H1 (cell line): ENCODE results near the gene TIGD2. TPM values are rescaled to one million over a fixed set of nuclear protein-coding genes. Genes with fewer than 3 reads are reported as not detected.

ENCODE experiments used
- CTCF ChIA-PET: fragments of 300-600 bp; sonication (Branson Sonifier 250); formaldehyde crosslinking; loops from one replicate; lab custom pipeline; 2021; ENCODE audit not compliant: partially characterized antibody; lab: Charles Lee
- POLR2A ChIA-PET: fragments of 300-600 bp; sonication (Branson Sonifier 250); formaldehyde crosslinking; loops from one replicate; lab custom pipeline; 2021; ENCODE audit warnings: inconsistent platforms; ENCODE audit not compliant: partially characterized antibody; lab: Charles Lee
- DNase-seq, 2 experiments: peaks; one replicate each; pipeline versions ENCODE4 v3.0.0 to v3.0.0-alpha.2; 2010 to 2022; ENCODE audit warnings: low spot score in 2 of 2, low read depth in 1 of 2, mixed read lengths in 1 of 2
- FAIRE-seq: peaks from 2 replicates; lab custom pipeline; 2011; peaks lifted over from hg19 to GRCh38; lab: Jason Lieb, UNC
- H2AFZ ChIP-seq: 2 replicates; pipeline ENCODE4 v1.8.1; 2012; ENCODE audit warnings: low read length, inconsistent platforms
- H2AK5ac ChIP-seq: 2 replicates; pipeline ENCODE4 v1.6.1; 2013; ENCODE audit warnings: low read depth, low read length
- H2BK120ac ChIP-seq: replicated peaks from 2 replicates; pipeline ENCODE3; 2013; ENCODE audit warnings: low read depth, low read length, inconsistent platforms
- H2BK12ac ChIP-seq: 2 replicates; pipeline ENCODE4 v1.6.1; 2013; ENCODE audit warnings: low read depth, low read length
- H2BK15ac ChIP-seq: 2 replicates; pipeline ENCODE4 v1.6.1; 2013; ENCODE audit warnings: low read length
- H2BK20ac ChIP-seq: 2 replicates; pipeline ENCODE4 v1.6.1; 2013; ENCODE audit warnings: low read length
- H2BK5ac ChIP-seq: 2 replicates; pipeline ENCODE4 v1.6.1; 2013; ENCODE audit warnings: low read depth, low read length
- H3K14ac ChIP-seq: 2 replicates; pipeline ENCODE4 v1.6.1; 2013; ENCODE audit warnings: inconsistent platforms; ENCODE audit not compliant: insufficient read length
- H3K18ac ChIP-seq: 2 replicates; pipeline ENCODE4 v1.6.1; 2013; ENCODE audit warnings: low read length; ENCODE audit errors: extremely low read depth
- H3K23ac ChIP-seq: 2 replicates; pipeline ENCODE4 v1.6.1; 2013; ENCODE audit warnings: inconsistent platforms; ENCODE audit not compliant: insufficient read length
- H3K23me2 ChIP-seq: 2 replicates; pipeline ENCODE4 v1.6.1; 2013; ENCODE audit warnings: low read depth, low read length
- H3K27ac ChIP-seq: 2 replicates; pipeline ENCODE4 v1.6.1; 2011; ENCODE audit warnings: low read depth, low read length, inconsistent platforms
- H3K27me3 ChIP-seq, 4 experiments: replicated peaks in 1 of 4; 1 replicate in 1 of 4; 2 replicates in 3 of 4; pipeline versions ENCODE4 v1.6.1 to v1.8.1; 2011 to 2013; ENCODE audit warnings: low read length in 3 of 4, mild to moderate bottlenecking in 3 of 4, inconsistent platforms in 2 of 4, mixed read lengths in 2 of 4, moderate library complexity in 1 of 4; ENCODE audit not compliant: control insufficient read depth in 3 of 4, insufficient read depth in 3 of 4; ENCODE audit errors: extremely low read depth in 1 of 4
- H3K36me3 ChIP-seq, 4 experiments: 2 replicates each; pipeline versions ENCODE4 v1.6.1 to v1.8.1; 2011 to 2013; ENCODE audit warnings: mild to moderate bottlenecking in 4 of 4, low read length in 3 of 4, moderate library complexity in 2 of 4, control low read depth in 1 of 4, inconsistent platforms in 1 of 4; ENCODE audit not compliant: insufficient read depth in 4 of 4, control insufficient read depth in 2 of 4
- H3K4ac ChIP-seq: replicated peaks from 2 replicates; pipeline ENCODE3; 2013; ENCODE audit warnings: low read length, low read depth, mixed read lengths, inconsistent platforms; ENCODE audit not compliant: insufficient read length
- H3K4me1 ChIP-seq, 4 experiments: replicated peaks in 1 of 4; 1 replicate in 1 of 4; 2 replicates in 3 of 4; pipeline versions ENCODE4 v1.6.1 to v1.8.1; 2011 to 2013; ENCODE audit warnings: low read length in 3 of 4, inconsistent platforms in 2 of 4, mixed read lengths in 1 of 4; ENCODE audit not compliant: insufficient read depth in 4 of 4, control insufficient read depth in 3 of 4
- H3K4me2 ChIP-seq, 2 experiments: 2 replicates each; pipeline versions ENCODE4 v1.6.1 to v1.8.1; 2011 to 2013; ENCODE audit warnings: low read depth in 2 of 2, low read length in 2 of 2, control low read depth in 1 of 2, inconsistent platforms in 1 of 2, mild to moderate bottlenecking in 1 of 2; ENCODE audit not compliant: insufficient read depth in 1 of 2
- H3K4me3 ChIP-seq, 4 experiments: fragments of 200-600, 300-600 bp in 1 of 4; sonication (generic), shearing (Covaris generic), sonication (Bioruptor Twin) in 1 of 4; 2 replicates each; pipeline versions ENCODE4 v1.5.1 to v1.8.1; 2011 to 2016; ENCODE audit warnings: low read length in 4 of 4, low read depth in 3 of 4, control low read depth in 2 of 4, inconsistent platforms in 2 of 4, mild to moderate bottlenecking in 2 of 4, mixed read lengths in 1 of 4, moderate library complexity in 1 of 4; ENCODE audit not compliant: insufficient read depth in 2 of 4; ENCODE audit errors: extremely low read depth in 1 of 4
- H3K56ac ChIP-seq: replicated peaks from 2 replicates; pipeline ENCODE3; 2013; ENCODE audit warnings: low read depth, mild to moderate bottlenecking, mixed read lengths, low read length, inconsistent platforms; ENCODE audit not compliant: insufficient read length
- H3K79me1 ChIP-seq: 2 replicates; pipeline ENCODE4 v1.6.1; 2013; ENCODE audit warnings: low read depth, low read length, control low read depth
- H3K79me2 ChIP-seq, 2 experiments: 2 replicates each; pipeline versions ENCODE4 v1.6.1 to v1.8.1; 2012 to 2013; ENCODE audit warnings: low read length in 2 of 2, mild to moderate bottlenecking in 2 of 2, inconsistent platforms in 1 of 2; ENCODE audit not compliant: insufficient read depth in 2 of 2, control insufficient read depth in 1 of 2
- H3K9ac ChIP-seq, 4 experiments: replicated peaks in 1 of 4; 1 replicate in 1 of 4; 2 replicates in 3 of 4; pipeline versions ENCODE4 v1.6.1 to v1.8.1; 2011 to 2013; ENCODE audit warnings: low read depth in 3 of 4, low read length in 3 of 4, control low read depth in 2 of 4, mild to moderate bottlenecking in 2 of 4, moderate library complexity in 2 of 4, inconsistent platforms in 1 of 4; ENCODE audit errors: extremely low read depth in 1 of 4
- H3K9me3 ChIP-seq, 2 experiments: 2 replicates each; pipeline versions ENCODE4 v1.6.1 to v1.8.1; 2012 to 2013; ENCODE audit warnings: mild to moderate bottlenecking in 2 of 2, moderate library complexity in 2 of 2, control low read depth in 1 of 2, inconsistent platforms in 1 of 2, low read depth in 1 of 2, low read length in 1 of 2, mixed read lengths in 1 of 2; ENCODE audit not compliant: insufficient read depth in 2 of 2
- H4K20me1 ChIP-seq, 2 experiments: replicated peaks in 1 of 2; 2 replicates each; pipeline versions ENCODE3 to v1.8.1; 2011 to 2013; ENCODE audit warnings: inconsistent platforms in 2 of 2, low read length in 2 of 2, mild to moderate bottlenecking in 1 of 2; ENCODE audit not compliant: insufficient read depth in 2 of 2, control insufficient read depth in 1 of 2
- H4K5ac ChIP-seq: 2 replicates; pipeline ENCODE4 v1.6.1; 2013; ENCODE audit warnings: low read length, low read depth, mixed read lengths, inconsistent platforms; ENCODE audit not compliant: insufficient read length
- H4K8ac ChIP-seq: 2 replicates; pipeline ENCODE4 v1.8.0; 2013; ENCODE audit warnings: mild to moderate bottlenecking, moderate library complexity, low read length, inconsistent platforms; ENCODE audit not compliant: insufficient read depth; ENCODE audit errors: extremely low read depth
- H4K91ac ChIP-seq: replicated peaks from 2 replicates; pipeline ENCODE3; 2013; ENCODE audit warnings: low read length, mixed read lengths, inconsistent platforms; ENCODE audit not compliant: insufficient read length
- ASH2L ChIP-seq: fragments of 200-600, 300-600 bp; sonication (generic); IDR thresholded peaks from one replicate; pipeline ENCODE4 v1.7.1; 2017; ENCODE audit warnings: low read length
- BACH1 ChIP-seq: IDR thresholded peaks from 2 replicates; pipeline ENCODE4 v1.6.1; 2012; ENCODE audit warnings: low read length, improper control_type of control experiment
- CBX8 ChIP-seq: fragments of 300-800, 300-1000 bp; sonication (generic); IDR thresholded peaks from 2 replicates; pipeline ENCODE4 v1.7.1; 2016; ENCODE audit warnings: low read depth, low read length, borderline replicate concordance
- GABPA ChIP-seq: IDR thresholded peaks from 2 replicates; pipeline ENCODE4 v1.6.1; 2011; ENCODE audit warnings: mild to moderate bottlenecking, low read length, moderate library complexity, borderline replicate concordance; ENCODE audit not compliant: insufficient read depth
- JUND ChIP-seq: IDR thresholded peaks from 2 replicates; pipeline ENCODE4 v1.6.1; 2011; ENCODE audit warnings: mild to moderate bottlenecking, improper control_type of control experiment, low read length
- NANOG ChIP-seq: IDR thresholded peaks from 2 replicates; pipeline ENCODE4 v1.6.1; 2011; ENCODE audit warnings: low read length, low read depth, mild to moderate bottlenecking, inconsistent platforms; ENCODE audit not compliant: insufficient read depth, poor library complexity, severe bottlenecking
- RXRA ChIP-seq: IDR thresholded peaks from 2 replicates; pipeline ENCODE4 v1.6.1; 2011; ENCODE audit warnings: low read depth, mild to moderate bottlenecking, low read length, moderate library complexity; ENCODE audit not compliant: insufficient read depth
- SP1 ChIP-seq: IDR thresholded peaks from 2 replicates; pipeline ENCODE4 v1.6.1; 2011; ENCODE audit warnings: low read depth, low read length
- SP2 ChIP-seq: IDR thresholded peaks from 2 replicates; pipeline ENCODE4 v1.6.1; 2012; ENCODE audit warnings: mild to moderate bottlenecking, low read length, inconsistent platforms
- TBP ChIP-seq: IDR thresholded peaks from 2 replicates; pipeline ENCODE4 v1.6.1; 2011; ENCODE audit warnings: low read depth, low read length, improper control_type of control experiment
- WGBS, 2 experiments: shearing (Covaris generic) in 1 of 2; methylation state at CpG; one replicate each; pipeline versions ENCODE4 v1.1.6 to v1.1.7; 2013 to 2015; ENCODE audit warnings: low lambda C conversion rate in 2 of 2, mixed read lengths in 2 of 2, inconsistent platforms in 1 of 2, low coverage in 1 of 2, missing lambda C conversion rate in 1 of 2; ENCODE audit not compliant: insufficient replicate concordance in 2 of 2, insufficient coverage in 1 of 2, insufficient read length in 1 of 2; ENCODE audit errors: extremely low coverage in 1 of 2, missing lambda C conversion rate in 1 of 2; 5-methylcytosine and 5-hydroxymethylcytosine counted together
- polyA plus RNA-seq, 7 experiments: library from polyadenylated mRNA; depleted of rRNA in 3 of 7; stranded (reverse) in 5 of 7; unstranded in 2 of 7; fragments of >200 nt in 5 of 7; fragments of 200-250 nt in 2 of 7; gene quantifications; 1 replicate in 5 of 7; 2 replicates in 1 of 7; 4 replicates in 1 of 7; pipeline versions ENCODE4 v1.2.1 to v1.2.3, GENCODE V29; 2011 to 2013; ENCODE audit warnings: missing spikeins in 2 of 7, mixed read lengths in 2 of 7
- total RNA-seq: library from RNA; stranded (reverse); fragmentation: NEBNext Ultra II Directional; extraction: Animal tissue kit (Norgen Biotek cat#: 25700); gene quantifications from 2 replicates; pipeline ENCODE4 v1.2.1, GENCODE V29; 2021

Gene TIGD2
- total and polyA plus RNA-seq, 2 of the 8 experiments (the other 6 are each of a cell fraction or from before 2014, with no cell fraction given), result 2.4 to 5.7 TPM

GRCh38 chr4:89114100-89114499 is 2.8 kb downstream of the TIGD2 start:
- no peaks in the 10 kb centered on the region for H4K20me1 ChIP-seq
- H3K4me3 ChIP-seq, result no peak overlapping the region
- no peaks in the 10 kb centered on the region for H3K9me3 ChIP-seq
- H2BK120ac ChIP-seq, result no peak overlapping the region
- no peak overlapping the region for H4K8ac ChIP-seq
- H3K4me2 ChIP-seq, result no peak overlapping the region
- no peaks in the 10 kb centered on the region for H3K36me3 ChIP-seq
- no peak overlapping the region for H3K23ac ChIP-seq
- CTCF ChIA-PET, result no interaction called here
- DNase-seq (no peak), FAIRE-seq (no peak)
- no peak overlapping the region for H2BK20ac ChIP-seq
- no peak overlapping the region for H2AFZ ChIP-seq
- H3K9ac ChIP-seq, result no peak overlapping the region
- H4K91ac ChIP-seq, result no peak overlapping the region
- TF ChIP-seq SP2 (no peak), NANOG (no peak), TBP (no peak), JUND (no peak), GABPA (no peak), BACH1 (no peak), CBX8 (no peak), ASH2L (no peak), SP1 (no peak), RXRA (no peak)
- no peak overlapping the region for H2AK5ac ChIP-seq
- no peak overlapping the region for H3K18ac ChIP-seq
- no peak overlapping the region for H2BK15ac ChIP-seq
- no peak overlapping the region for H4K5ac ChIP-seq
- H3K79me2 ChIP-seq, result no peaks in the 10 kb centered on the region
- peaks cover 0 to 5% (median 2%) of the 10 kb centered on the region in 4 experiments; a peak in 3 of 7 replicates for H3K4me1 ChIP-seq
- no peak overlapping the region for H3K56ac ChIP-seq
- WGBS, 2 experiments, result 98% methylated on average over 3 of the region's 3 CpGs; no CpG with 5 or more reads in 1 of the 2 experiments
- peaks cover 5% of the 10 kb centered on the region; the same call in 1 of the 2 replicates for H3K23me2 ChIP-seq
- peaks cover 2 to 22% (median 15%) of the 10 kb centered on the region in 4 experiments; a peak in 6 of 7 replicates for H3K27me3 ChIP-seq
- no peak overlapping the region for H2BK5ac ChIP-seq
- no peaks in the 10 kb centered on the region for H3K79me1 ChIP-seq
- H3K27ac ChIP-seq, result no peak overlapping the region
- no peak overlapping the region for H2BK12ac ChIP-seq
- POLR2A ChIA-PET, result interaction anchor here (0.7 kb wide), 1 partner anchor 21 kb away, joined by 3 read pairs; no protein-coding TSS in a partner anchor
- no peak overlapping the region for H3K4ac ChIP-seq
- no peak overlapping the region for H3K14ac ChIP-seq
